Neural crest cell (in vitro differentiated cells): ENCODE data around the gene CCL14. TPM values are rescaled to one million over a fixed set of nuclear protein-coding genes. Genes with fewer than 3 reads are reported as not detected.
"Not testable (repeated sequence)": the region's sequence is repeated elsewhere in the genome, so short reads cannot be mapped to it uniquely, and the experiment has no call there.

ENCODE experiments used
- DNase-seq: peaks from one replicate; pipeline ENCODE4 v3.0.0; 2021; ENCODE audit warnings: low read depth, mixed read lengths, low spot score
- H3K27ac Mint-ChIP-seq: one replicate; pipeline ENCODE4 v1.8.0; 2021; ENCODE audit warnings: mild to moderate bottlenecking, mixed read lengths; ENCODE audit not compliant: unreplicated experiment
- H3K27me3 Mint-ChIP-seq: 2 replicates; pipeline ENCODE4 v1.8.0; 2021; ENCODE audit warnings: low read depth, mild to moderate bottlenecking, mixed read lengths
- H3K36me3 Mint-ChIP-seq: 2 replicates; pipeline ENCODE4 v1.8.0; 2021; ENCODE audit warnings: low read depth, mild to moderate bottlenecking, mixed read lengths
- H3K4me1 Mint-ChIP-seq: 2 replicates; pipeline ENCODE4 v1.8.0; 2021; ENCODE audit warnings: mixed read lengths
- H3K4me3 Mint-ChIP-seq: one replicate; pipeline ENCODE4 v1.8.0; 2021; ENCODE audit warnings: mild to moderate bottlenecking, mixed read lengths
- H3K9me3 Mint-ChIP-seq: 2 replicates; pipeline ENCODE4 v1.8.0; 2021; ENCODE audit warnings: mixed read lengths
- CTCF ChIP-seq: fragments of 200-600 bp; sonication (generic); conservative IDR thresholded peaks from 2 replicates; pipeline ENCODE4 v1.5.0; 2021; ENCODE audit warnings: antibody characterized with exemption, mild to moderate bottlenecking
- total RNA-seq: library from RNA; stranded (reverse); gene quantifications from 2 replicates; pipeline ENCODE4 v1.2.1, GENCODE V29; 2021

Gene CCL14
- total RNA-seq, 1 donor from 2014 or later, result not detected

DNA sequence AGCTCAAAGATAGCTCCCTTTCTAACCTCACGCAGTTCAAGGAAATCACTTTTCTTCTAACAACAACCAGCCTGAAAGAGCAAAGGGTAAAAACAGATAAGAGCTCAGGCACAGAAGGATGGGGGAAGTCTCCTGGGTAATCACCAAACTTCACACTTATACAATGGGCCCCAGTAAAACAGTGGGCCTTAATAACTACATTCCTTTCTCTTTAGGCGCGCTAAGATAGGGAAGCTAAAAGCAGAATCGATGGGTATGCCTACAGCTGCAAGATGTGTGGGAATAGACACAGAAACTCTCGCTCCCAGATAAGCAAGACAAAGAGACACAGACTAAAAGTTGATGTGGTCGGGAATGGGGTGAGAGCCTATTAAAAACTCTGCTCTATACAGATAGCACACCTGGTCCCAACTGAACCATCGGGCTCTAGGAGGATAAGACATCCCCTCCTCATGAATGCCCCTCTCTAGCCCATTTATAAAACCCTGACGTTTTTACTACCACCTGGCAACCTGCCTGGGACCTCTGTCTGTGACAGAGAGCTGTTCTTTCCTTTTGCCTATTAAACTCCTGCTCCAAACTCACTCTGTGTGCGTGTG, 43.8 kb downstream of the CCL14 start:
- no peak for DNase-seq
- H3K4me3 Mint-ChIP-seq, result no peak overlapping the region
- no peaks in the 10 kb centered on the region for H3K9me3 Mint-ChIP-seq
- TF ChIP-seq CTCF, result no peak
- no peak overlapping the region for H3K27ac Mint-ChIP-seq
- no peaks in the 10 kb centered on the region for H3K36me3 Mint-ChIP-seq
- no peaks in the 10 kb centered on the region for H3K27me3 Mint-ChIP-seq
- H3K4me1 Mint-ChIP-seq, result no peaks in the 10 kb centered on the region

- not testable (repeated sequence) for DNase-seq, H3K9me3 Mint-ChIP-seq, H3K4me1 Mint-ChIP-seq, H3K27me3 Mint-ChIP-seq, H3K36me3 Mint-ChIP-seq, H3K27ac Mint-ChIP-seq, H3K4me3 Mint-ChIP-seq
Observed at GRCh38 chr17:35938492-35938891, 48.0 kb downstream of the CCL14 start.

- no peaks in the 10 kb centered on the region for H3K36me3 Mint-ChIP-seq
- H3K9me3 Mint-ChIP-seq, result no peaks in the 10 kb centered on the region
- no peak for DNase-seq
- H3K4me3 Mint-ChIP-seq, result no peak overlapping the region
- H3K4me1 Mint-ChIP-seq, result peaks cover 4% of the 10 kb centered on the region
- no peaks in the 10 kb centered on the region for H3K27me3 Mint-ChIP-seq
- TF ChIP-seq CTCF, result no peak
- H3K27ac Mint-ChIP-seq, result no peak overlapping the region
Observed at GRCh38 chr17:35936063-35936462, 50.5 kb downstream of the CCL14 start.

DNA sequence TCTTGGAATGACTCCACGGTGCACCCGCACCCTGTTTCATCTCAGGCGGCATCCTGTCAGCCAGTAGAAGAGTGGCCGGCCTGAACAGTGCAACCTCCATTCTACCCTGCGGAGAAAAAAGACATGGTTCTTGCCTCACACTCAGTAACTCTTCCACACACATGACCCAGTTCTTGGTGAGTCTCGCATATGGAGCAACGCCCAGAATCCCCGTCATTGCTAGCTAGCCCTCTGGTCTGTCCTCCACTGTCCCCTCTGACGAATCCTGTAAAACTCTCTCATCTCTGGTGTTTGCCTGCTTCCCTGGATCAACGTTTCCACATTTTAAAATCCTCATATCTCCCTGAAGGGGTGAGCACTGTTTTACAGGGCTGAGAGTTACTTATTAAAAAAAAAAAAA, 51.8 kb downstream of the CCL14 start:
- TF ChIP-seq CTCF, result no peak
- no peak overlapping the region for H3K27ac Mint-ChIP-seq
- H3K36me3 Mint-ChIP-seq, result no peaks in the 10 kb centered on the region

More for the DNA sequence above, 51.8 kb downstream of the CCL14 start:
- Mint-ChIP-seq H3K4me3 (no peak overlapping the region), H3K27me3 (no peaks in the 10 kb centered on the region), H3K4me1 (peaks cover 17% of the 10 kb centered on the region), H3K9me3 (no peaks in the 10 kb centered on the region)
- no peak for DNase-seq

Other genes starting within 250 kb of the CCL14 start
- gene GAS2L2, start 233.5 kb downstream of the CCL14 start, total RNA-seq, result 0.12 and 0.16 TPM in 2 replicates
- gene C17orf50, start 225.8 kb downstream of the CCL14 start, total RNA-seq, result 0.23 TPM in 1 of 2 replicates, not detected in the other
- 0.68 and 0.71 TPM in 2 replicates for gene MMP28, start 191.1 kb downstream of the CCL14 start, total RNA-seq
- gene TAF15, start 177.2 kb downstream of the CCL14 start, total RNA-seq, result 300 and 320 TPM in 2 replicates
- gene HEATR9, start 117.8 kb downstream of the CCL14 start, total RNA-seq, result not detected in 2 replicates
- not detected in 2 replicates for gene CCL5, start 106.4 kb downstream of the CCL14 start, total RNA-seq
- 5.0 and 5.7 TPM in 2 replicates for gene RDM1, start 56.0 kb downstream of the CCL14 start, total RNA-seq
- gene LYZL6, start 43.0 kb downstream of the CCL14 start, total RNA-seq, result not detected in 2 replicates
- not detected in 2 replicates for gene CCL16, start 5.2 kb downstream of the CCL14 start, total RNA-seq
- gene CCL15, start 14.8 kb upstream of the CCL14 start, total RNA-seq, result not detected in 2 replicates
- not detected in 2 replicates for gene CCL23, start 31.2 kb upstream of the CCL14 start, total RNA-seq
- not detected in 2 replicates for gene CCL18, start 77.5 kb upstream of the CCL14 start, total RNA-seq
- gene CCL3, start 103.4 kb upstream of the CCL14 start, total RNA-seq, result not detected in 2 replicates
- gene CCL4, start 117.1 kb upstream of the CCL14 start, total RNA-seq, result not detected in 2 replicates
- 12.5 and 13.2 TPM in 2 replicates for gene TBC1D3B, start 189.9 kb upstream of the CCL14 start, total RNA-seq
- 0.82 and 1.6 TPM in 2 replicates for gene CCL3L1, start 210.0 kb upstream of the CCL14 start, total RNA-seq
- not detected in 2 replicates for gene CCL4L2, start 224.3 kb upstream of the CCL14 start, total RNA-seq